HT1080 (cell line): ENCODE measurements around the gene MEX3A. TPM values are rescaled to one million over a fixed set of nuclear protein-coding genes. Genes with fewer than 3 reads are reported as not detected.
A peak's percentile ranks its signal among the peaks of the same experiment; 100 is the strongest.
"Not testable (repeated sequence)": the region's sequence is repeated elsewhere in the genome, so short reads cannot be mapped to it uniquely, and the experiment has no call there.

Experiments
- DNase-seq: peaks from one replicate; pipeline ENCODE4 v3.0.0-alpha.2; 2015; ENCODE audit warnings: low read depth
- total RNA-seq: library from RNA; depleted of rRNA; stranded (reverse); fragments of >200 nt; shearing (Covaris generic); gene quantifications from 2 replicates; pipeline ENCODE4 v1.2.3, GENCODE V29; 2014

The MEX3A gene
- total RNA-seq, 1 experiment from 2014 or later: 5.2 TPM

DNA sequence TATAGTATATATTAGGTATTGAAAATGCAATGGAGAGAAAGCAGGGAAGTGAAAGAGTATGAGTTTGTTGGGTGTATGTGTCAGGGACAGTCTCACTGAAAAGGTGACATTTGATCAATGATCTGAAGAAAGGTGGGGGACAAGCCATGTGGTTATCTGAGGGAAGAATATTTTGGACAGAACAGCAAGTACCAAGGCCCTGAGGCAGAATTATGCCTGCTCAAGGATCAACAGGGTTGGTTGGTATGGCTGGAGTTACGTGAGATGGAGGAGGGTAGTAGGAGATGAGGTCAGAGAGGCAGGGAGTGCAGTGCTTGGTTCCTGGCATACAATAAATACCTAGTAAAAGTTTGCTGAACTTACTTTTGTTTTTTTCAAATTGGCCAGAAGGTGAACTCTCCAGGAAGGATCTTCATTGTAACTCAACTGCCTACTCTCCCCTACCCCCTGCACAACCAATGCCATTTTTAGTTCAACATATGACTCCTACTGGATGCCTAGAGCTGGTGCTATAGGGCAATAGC, 25.9 kb downstream of the MEX3A start:
- no peak for DNase-seq

- DNase-seq: no peak
Observed at GRCh38 chr1:156055281-156056048, 26.8 kb downstream of the MEX3A start.

GRCh38 chr1:156054500-156055280, 27.6 kb downstream of the MEX3A start, which contains the start of gene LAMTOR2:
LAMTOR2 (plus strand) TSS chr1:156054782; CDS start chr1:156054890, 108 bp downstream.
- DNase-seq: peak; percentile 97

DNA sequence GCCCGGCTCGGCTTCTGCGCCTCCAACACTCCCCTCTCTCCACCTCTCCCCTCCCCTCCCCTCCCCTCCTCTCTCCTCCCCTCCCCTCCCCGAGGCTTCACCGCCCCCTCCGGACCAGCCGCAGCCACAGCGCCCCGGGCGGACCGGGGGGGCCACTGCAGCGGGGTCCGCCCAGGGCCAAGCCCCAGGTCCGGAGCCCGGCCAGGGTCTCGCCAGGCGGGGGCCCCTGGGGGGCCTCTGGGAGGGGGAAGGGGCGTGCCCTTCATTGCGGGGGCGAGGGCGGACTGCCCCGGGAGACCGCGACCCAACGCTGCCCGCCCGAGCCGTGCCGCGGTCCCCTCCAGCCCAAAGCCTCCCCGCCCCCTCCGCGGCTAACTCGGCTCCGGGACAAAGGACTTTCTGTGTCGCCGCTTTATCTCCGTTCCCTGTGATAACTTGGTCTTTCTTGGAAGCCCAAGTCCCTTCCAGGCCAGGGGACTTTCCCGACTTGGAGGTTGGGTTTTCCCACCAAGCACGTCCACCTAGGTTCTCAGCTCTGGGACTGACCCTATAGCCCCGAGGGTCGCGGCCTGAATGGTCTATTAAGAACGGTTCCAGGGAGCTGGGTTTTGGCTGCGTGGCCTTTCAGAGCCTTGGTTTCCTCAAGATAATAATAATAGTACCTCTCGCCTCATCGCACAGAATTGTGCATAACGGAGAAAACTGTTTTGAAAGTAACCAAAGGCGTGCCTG, 28.3 kb downstream of the MEX3A start, which contains the start of gene UBQLN4:
UBQLN4 (minus strand) TSS at position 31 of the 732 bp plus-strand sequence. CDS start 97 bp downstream, outside the sequence.
- DNase-seq: peak; percentile 48

DNA sequence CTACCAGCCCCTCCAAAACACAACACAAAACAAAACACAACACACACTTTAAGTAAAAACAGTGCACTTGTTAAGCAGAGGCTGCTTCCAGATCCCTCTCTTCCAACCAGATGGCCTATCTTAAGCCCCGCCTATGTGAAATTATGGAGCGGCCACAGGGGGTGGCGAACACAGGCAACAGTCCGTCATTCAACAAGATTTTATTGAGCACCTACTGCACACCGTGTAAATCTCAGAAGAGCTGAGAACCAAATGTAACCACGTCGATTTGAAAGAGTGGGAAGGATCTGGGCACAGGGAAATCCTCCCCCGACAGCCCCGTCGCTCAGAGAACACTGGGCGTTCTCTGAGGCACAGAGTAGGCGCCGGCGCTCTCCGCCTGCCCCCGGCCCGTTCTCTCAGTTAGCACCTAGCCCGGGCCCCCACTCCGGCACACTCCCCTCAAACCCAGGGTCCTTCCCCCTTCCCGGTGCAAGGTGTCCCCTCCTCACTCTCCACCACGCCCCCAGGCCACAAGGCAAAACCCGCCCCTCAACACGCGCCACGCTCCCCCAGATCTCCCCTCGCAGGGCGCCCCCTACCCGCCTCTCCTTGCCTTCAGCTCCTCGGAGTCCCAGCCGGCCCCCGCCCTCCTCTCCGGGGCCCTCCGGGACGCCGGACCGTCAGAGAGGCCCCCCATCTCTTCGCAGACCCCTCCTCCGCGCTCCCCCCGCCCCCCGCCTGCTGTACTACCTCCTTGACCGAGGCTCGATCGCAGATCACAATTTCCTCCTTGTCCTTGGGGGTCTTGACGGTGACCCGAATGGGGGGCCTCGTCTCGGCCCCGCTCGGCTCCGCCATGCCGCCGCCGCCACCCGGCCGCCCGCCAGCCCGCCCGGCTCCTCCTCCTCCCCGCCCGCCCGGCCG, 29.1 kb downstream of the MEX3A start:
- DNase-seq: peak; percentile 69

DNA sequence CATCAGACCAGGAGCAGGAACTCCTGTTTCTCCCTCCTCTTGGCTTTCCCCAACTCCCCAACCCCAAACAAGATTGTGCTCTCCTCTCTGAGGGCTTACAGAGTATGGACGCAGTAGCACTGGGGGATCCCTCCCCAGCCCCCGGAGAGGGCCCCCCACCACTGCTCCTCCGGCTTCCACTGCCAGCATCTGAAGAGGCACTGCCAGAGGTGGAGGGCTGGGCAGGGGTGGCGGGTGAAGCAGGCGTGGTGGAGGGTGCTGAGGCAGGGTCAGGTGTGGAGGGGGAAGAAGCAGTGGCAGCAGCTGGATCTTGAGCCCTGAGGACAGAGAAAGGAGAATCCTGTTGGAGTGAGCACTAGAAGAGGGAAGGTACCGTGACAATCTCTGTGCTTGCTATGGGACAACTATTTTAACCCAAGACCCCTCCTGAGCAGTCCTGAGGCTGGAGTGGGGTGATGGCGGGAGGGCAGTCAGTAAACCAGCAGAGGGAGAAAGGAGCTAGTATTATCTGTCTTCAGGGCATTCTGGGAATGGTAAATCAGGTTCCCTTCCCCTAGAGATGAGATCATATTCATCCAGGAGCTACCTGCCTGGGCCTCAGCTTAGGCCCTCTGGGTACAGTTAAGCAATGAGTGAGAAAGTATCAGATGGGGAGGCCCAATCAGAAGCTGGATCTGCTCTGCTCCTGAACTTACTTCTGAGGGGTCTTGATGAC, 31.1 kb downstream of the MEX3A start:
- DNase-seq: no peak

DNA sequence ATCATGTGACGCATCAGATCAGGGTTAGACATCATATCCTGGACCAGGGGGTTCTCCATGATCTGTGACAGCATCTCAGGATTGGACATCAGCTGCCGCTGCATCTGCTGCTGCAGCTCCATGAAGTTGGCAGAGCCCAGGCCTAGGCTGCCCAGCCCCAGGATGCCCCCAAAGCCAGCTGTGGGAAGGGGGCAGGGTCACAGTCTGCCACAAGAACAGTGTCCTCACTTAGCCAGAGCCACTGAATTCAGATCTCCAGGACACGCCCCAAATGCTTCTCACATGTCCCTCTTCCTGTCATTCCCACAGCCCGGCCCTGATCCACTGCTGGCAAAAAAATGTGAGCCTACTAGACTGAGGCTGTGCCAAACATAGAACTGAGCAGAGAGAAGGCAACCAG, 31.9 kb downstream of the MEX3A start:
- no peak for DNase-seq

- DNase-seq: no peak
Observed at GRCh38 chr1:156048663-156049258, 33.5 kb downstream of the MEX3A start.

DNA sequence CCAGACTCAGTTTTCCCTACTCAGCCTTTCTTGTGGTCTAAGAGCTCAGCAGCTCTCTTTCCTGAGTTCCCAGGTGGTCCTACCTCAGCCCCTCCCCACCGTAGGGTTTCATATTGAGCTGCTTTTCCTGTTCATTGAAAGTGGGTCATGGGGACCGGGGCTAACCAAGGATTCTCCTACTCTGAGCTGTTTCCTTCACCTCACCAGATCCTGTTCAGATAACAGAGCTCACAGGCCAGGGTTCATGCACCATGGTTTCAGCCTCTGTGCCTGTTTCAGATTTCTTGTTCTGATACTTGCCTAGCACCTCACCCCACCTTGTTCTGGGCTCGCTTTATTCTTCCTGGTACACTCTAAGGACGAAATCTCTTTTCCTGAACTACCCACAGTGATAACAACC, 37.2 kb downstream of the MEX3A start:
- no peak for DNase-seq

DNA sequence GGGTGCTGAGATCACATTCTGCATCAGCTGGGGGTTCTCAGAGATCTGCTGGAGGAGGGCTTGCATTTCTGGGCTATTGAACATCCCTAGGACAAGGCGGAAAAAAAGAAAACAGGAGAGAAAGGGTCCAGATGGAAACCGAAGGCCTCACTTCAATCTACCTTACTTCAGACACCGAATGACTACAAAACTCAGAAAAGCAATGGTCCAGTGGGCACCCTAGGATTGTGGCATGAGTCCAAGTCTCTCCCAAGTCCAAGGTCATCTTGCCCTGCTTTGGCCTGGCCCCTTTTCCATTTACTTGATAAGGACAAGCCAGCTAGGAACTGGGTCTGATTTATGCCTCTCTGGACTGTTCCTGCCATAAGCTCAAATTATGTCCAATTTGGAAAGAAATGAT, 39.4 kb downstream of the MEX3A start:
- DNase-seq: no peak

DNA sequence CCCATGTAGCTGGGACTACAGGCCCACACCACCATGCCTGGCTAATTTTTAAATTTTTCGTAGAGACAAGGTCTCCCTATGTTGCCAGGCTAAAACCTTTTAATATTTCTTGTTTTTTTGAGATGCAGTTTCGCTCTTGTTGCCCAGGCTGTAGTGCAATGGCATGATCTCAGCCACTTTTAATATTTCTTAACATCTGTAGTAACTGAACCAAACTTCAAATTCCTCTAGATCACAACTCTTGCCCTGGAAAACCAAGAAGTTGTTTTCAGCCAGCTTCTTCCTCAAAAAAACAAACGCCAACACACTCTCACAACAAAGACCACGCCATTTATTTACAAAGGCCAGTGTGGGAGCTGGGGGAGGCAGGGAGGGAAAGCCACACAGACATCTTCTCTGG, 47.3 kb downstream of the MEX3A start:
- DNase-seq: not testable (repeated sequence)

- DNase-seq: no peak
Observed at GRCh38 chr1:156033011-156033410, 49.3 kb downstream of the MEX3A start.

- no peak for DNase-seq
Observed at GRCh38 chr1:156026588-156026987, 55.7 kb downstream of the MEX3A start.

GRCh38 chr1:156025876-156026275, 56.4 kb downstream of the MEX3A start:
- peak; percentile 18 for DNase-seq

DNA sequence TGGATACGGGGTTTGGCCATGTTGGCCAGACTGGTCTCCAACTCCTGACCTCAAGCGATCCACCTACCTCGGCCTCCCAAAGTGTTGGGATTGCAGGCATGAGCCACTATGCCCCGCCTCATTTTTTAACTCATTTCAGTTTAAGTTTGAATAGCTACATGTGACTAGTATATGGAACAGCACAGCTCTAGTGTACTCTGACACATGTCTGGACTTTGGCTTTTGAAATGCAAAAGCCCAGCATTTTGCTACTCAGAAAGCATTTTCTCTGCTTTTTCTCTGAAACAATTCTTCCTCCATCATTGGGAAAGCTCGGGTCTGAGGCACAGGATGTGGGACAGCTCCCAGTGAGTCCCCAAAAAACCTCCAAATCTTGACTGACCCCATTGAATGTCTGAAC, 57.5 kb downstream of the MEX3A start:
- DNase-seq: no peak
